Body of pancreas (tissue), 4 donors: ENCODE measurements around the gene ISYNA1.

Source experiments
- CTCF ChIP-seq, 7 experiments: fragments of 450-650 bp in 4 of 7; fragments of 200-600 bp in 3 of 7; sonication (generic) in 3 of 7; IDR thresholded peaks; one replicate each; pipeline ENCODE4 v1.5.1; 2016 to 2019; ENCODE audit warnings: antibody characterized with exemption in 7 of 7
- POLR2A ChIP-seq, 3 donors: fragments of 450-650 bp; IDR thresholded peaks; one replicate each; pipeline ENCODE4 v1.6.1; 2016; ENCODE audit warnings: antibody characterized with exemption in 3 of 3, mild to moderate bottlenecking in 2 of 3

DNA sequence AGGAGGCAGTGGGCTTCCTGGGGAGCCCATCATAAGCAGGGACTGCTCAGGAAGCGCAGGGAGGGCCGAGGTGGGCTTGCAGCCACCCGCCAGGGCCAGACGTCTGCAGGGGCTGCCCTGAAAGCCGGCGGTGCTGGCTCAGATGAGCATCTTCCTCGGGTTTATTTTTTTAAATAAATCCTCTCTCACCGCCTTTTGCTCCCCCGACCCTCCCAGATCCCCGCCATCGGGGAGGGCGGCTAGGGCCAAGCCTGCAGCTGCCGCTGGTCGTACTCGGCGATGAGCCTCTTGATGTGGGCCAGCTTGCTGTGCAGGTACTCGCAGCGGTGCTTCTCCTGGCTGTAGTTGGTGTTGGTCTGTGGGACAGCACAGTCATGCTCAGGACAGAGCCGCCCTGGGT is 6.6 kb upstream of the ISYNA1 start:
- TF ChIP-seq CTCF (IDR thresholded peaks at IDR 0.05) (no peak), POLR2A (IDR thresholded peaks at IDR 0.05) (no peak)
